Cortex of kidney (tissue), 1 donor: ENCODE data around the gene LTBP1.

ENCODE experiments used
- DNase-seq: peaks from one replicate; lab custom pipeline; 2025; lab: John Stamatoyannopoulos, UW

Gene LTBP1

DNA sequence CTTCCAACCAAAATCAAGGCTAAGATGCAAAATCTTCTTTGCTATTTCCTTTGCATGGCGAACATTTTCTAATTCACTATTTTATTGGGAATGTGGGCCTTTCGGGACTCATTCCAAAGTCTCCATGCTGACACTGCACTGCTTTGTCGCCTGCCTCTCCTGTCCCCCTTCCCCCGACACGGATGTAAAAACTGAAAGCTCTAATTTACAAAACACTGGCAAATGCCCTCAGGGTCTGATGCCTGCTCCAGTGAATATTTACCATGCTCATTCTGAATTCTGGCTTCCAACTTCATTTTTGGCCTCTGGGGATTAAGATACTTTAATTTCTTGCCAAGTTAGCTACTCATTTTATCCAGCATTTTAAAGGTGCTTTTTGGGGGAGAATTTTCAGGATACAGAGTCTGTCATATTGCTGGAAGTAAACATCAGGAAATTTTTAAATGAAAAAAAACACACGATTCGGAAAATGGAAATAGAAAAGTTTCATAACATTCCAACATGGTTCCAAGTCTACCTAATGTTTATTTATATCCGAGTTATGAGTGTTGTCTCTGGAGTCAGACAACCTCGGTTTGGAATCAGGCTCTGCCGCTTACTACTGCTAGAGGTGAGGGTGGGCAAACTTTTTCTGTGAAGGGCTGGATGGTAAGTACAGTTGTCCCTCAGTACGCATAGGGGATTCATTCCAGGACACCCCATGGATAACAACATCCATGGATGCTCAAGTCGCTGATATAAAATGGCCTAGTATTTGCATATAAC lies 14.6 kb upstream of the LTBP1 start:
- no peak for DNase-seq

- DNase-seq: no peak
These were observed 13.7 kb upstream of the LTBP1 start for GRCh38 chr2:32932825-32933755.

DNA sequence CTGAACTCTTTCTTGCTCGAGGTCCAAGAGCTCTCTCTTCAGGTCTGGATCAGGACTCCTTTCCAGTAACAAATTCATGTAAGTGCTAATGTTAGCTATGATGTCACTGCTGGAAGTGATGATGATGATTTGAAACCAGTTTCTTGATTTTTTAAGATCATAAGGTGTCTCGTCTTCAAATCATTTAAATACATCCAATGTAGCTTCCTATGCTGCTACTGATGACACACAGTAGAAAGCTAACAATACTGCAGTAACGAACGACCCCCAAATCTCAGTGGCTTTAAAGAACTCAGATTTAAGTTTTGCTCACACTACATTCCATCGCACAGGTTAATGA lies 13.0 kb upstream of the LTBP1 start:
- no peak for DNase-seq

DNA sequence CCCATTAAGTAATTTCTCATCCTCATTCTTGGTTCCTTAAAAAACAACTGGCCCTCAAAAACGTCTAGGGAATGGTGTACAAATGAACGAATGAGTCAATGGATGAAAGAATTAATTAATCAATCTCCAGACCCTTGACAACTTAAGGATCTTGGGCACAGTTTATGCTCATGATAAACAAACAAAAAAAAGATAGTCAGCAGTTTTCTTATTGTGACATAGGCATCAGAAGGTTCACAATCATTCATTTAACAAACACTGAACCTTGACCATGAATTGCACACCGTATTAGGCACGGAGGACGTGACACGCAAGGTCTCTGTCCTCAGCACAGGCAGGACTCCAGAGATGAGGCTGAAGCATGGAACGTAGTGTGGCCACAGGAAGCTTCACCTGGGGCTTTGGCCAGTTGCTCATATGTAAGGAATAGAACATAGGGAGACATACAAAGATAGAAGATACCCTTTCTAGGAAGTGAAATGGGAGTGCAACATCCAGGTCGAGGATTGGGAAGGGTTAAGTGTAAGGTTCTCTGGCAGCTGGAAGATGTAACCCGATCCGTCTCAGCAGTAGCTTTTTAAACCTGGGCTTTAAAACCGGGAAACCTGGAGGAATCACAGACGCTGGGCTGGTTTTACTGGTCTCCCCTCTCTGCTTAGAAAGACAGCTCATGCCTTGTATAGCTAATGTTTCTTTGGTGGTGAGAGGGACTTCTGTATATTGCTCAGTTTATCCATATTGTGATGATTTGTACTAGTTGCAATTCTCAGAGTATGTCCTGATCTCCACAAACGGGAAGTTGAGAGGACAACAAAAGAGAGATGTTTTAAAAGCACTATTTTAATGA lies 8.9 kb upstream of the LTBP1 start:
- DNase-seq: no peak

- DNase-seq: no peak
These were observed 7.8 kb upstream of the LTBP1 start for GRCh38 chr2:32938934-32939333.

- no peak for DNase-seq
These were observed 6.3 kb upstream of the LTBP1 start for GRCh38 chr2:32940316-32940997.

GRCh38 chr2:32941944-32942690 lies 4.6 kb upstream of the LTBP1 start:
- DNase-seq: no peak

- DNase-seq: no peak
These were observed 3.8 kb upstream of the LTBP1 start for GRCh38 chr2:32942793-32943485.

DNA sequence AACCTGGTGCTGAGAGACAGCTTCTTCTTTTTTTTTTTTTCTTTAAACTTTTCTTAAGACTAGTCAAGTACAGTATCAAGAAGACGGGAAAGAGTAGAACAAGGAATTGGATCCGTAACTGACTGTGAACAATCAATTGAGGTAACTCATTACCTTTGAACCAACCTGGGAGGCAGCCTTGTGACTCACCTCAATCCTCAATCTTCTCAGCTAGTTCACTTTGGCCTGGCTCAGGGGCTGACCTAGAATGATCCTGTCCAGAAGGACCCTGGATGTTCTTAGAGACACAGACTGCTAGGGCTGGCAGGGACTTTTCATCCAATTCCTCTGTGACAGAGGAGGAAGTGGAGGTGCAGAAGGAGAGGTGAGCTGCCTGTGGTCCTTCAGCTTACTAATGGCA lies 1.5 kb upstream of the LTBP1 start:
- no peak for DNase-seq

GRCh38 chr2:32947076-32947483 lies 327 bp downstream of the LTBP1 start:
- DNase-seq: no peak

DNA sequence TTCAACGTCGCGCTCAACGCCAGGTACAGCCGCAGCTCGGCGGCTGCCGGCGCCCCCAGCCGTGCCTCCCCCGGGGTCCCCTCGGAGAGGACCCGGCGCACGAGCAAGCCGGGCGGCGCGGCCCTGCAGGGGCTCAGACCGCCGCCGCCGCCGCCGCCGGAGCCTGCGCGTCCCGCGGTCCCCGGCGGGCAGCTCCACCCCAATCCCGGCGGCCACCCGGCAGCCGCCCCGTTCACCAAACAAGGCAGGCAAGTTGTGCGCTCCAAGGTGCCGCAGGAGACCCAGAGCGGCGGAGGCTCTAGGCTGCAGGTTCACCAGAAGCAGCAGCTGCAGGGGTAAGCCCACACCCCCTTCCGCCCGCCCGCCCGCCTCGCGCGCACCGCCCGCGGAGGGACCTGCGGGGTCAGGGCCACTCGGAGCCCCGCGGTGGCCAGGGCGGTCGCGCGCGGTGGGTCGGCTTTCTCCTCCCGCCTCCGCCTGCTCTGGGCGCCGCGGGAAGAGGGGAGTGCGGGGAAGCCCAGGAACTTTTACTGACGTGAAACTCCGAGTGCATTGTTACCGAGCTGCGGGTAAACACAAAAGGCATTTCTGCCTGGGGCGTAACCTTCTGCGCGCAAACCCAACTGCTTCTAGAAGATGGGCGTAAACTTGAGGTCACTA lies 861 bp downstream of the LTBP1 start:
- no peak for DNase-seq

- DNase-seq: no peak
These were observed 1.5 kb downstream of the LTBP1 start for GRCh38 chr2:32948266-32948665.

DNA sequence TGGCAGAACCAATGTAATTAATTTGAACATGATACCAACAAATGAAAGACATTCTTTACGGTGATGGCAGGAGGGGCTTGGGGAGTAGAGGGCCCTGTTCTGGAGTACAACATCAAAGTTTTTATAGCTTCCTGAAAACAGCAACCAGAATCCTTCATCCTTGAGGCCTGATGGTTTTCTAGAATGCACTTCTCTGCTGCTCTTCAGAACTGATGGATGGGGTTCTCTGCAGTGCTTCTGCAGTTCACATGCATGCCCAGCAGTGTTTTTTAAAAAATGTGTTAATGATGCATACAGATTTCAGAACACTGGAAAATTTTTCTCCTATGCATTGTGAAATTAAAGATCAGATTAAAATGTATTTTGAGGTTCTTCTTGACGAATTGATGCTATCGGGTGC lies 2.5 kb downstream of the LTBP1 start:
- no peak for DNase-seq

GRCh38 chr2:32951672-32952071 lies 4.9 kb downstream of the LTBP1 start:
- no peak for DNase-seq

- DNase-seq: no peak
These were observed 6.2 kb downstream of the LTBP1 start for GRCh38 chr2:32952761-32953476.

DNA sequence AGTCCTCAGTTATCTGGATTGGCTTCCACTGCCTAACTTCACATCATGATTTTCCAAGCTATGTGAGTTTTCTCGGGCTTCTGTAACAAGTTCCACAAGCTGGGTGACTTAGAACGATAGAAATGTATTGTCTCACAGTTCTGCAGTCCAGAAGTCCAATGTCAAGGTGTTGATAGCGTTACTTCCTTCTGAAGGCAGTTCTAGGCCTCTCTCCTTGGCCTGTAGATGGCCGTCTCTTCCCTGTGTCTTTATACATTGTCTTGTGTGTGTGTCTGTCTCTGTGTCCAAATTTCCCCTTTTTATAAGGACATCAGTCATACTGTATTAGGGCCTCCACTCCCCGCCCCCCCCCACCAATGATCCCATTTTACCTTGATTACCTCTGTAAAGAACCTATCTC lies 7.5 kb downstream of the LTBP1 start:
- no peak for DNase-seq

- no peak for DNase-seq
These were observed 12.1 kb downstream of the LTBP1 start for GRCh38 chr2:32958821-32959220.

DNA sequence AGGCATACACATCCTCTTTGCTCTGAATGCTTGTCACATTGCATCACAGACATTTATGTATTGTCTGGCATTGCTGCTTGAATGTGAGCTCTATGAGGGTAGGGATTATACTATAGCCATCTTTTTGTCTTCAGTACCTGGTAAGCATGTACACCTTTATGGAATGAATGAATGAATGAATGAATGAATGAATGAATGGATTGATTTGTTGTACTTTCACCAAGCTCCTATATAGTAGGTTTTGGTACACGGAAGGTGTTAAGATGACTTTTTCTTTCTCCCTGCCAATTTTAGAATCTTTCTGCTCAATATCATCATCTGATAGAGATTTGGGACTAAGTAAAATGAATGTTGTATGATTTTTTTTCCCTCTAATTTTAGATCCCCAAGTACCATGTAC lies 13.5 kb downstream of the LTBP1 start:
- no peak for DNase-seq
